Activated CD4-positive, alpha-beta T cell treated with anti-CD3 and anti-CD28 coated beads, Interleukin-2, amount 50 U/mL, for 16 hours (primary cell): ENCODE measurements around the gene TEX54.
A peak's percentile ranks its signal among the peaks of the same experiment; 100 is the strongest.
"Not testable (repeated sequence)": the region's sequence is repeated elsewhere in the genome, so short reads cannot be mapped to it uniquely, and the experiment has no call there.

Experiments used
- DNase-seq: peaks from one replicate; pipeline ENCODE4 v3.0.0-alpha.2; 2020

TEX54 gene

DNA sequence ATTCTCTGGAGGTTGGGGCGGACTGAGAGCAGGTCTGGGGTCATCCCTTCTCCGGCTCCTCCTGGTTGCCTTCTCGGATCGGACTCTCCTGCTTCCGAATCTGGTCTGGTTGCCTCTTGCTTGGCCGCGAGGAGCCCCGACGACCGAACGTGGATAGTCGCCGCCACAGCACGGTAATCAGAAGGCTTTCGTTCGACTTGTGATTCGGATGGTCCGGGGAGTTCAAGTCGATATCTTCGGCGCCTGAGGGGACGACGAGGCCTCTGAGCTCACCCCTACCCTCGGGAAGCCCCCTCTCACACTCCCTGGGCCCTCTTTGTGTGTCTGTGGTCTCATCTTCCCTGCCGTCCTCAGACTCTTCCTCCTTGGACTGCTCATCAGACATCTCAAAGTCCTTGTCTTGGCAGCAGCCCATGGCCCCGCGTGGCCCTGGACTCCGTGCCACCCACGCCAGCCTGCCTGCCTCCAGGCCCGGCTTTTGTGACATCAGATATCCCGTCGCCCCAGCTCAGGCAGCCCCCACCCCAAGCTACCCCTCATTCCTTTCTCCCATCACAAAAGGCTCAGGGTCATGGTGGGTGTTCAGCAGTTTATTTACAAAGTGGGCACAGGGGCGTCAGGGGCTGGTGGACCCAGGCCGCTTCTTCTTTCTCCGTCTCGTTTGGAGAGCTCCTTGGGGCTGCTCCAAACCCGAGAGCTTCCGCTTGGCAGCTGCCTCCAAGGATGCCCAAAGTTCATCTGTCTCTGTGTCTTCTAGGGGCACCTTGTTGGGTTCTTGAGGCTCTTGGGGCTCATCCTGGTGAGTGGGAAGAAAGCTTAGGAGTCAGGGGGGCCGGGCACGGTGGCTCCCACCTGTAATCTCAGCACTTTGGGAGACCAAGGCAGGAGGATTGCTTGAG lies at the start of gene TEX54:
Gene TEX54, minus strand, starts transcription at position 506 of the 899 bp plus-strand sequence.
- no peak for DNase-seq

DNA sequence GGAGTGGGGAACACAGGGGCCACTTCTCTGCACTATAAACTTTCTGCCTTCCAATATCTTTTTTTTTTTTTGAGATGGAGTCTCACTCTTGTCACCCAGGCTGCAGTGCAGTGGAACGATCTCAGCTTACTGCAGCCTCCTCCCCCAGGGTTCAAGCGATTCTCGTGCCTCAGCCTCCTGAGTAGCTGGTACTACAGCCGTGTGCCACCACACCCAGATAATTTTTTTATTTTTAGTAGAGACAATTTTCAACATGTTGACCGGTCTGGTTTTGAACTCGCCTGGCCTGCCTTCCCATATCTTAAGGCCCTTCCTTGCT lies 49.7 kb upstream of the TEX54 start:
- no peak for DNase-seq

DNA sequence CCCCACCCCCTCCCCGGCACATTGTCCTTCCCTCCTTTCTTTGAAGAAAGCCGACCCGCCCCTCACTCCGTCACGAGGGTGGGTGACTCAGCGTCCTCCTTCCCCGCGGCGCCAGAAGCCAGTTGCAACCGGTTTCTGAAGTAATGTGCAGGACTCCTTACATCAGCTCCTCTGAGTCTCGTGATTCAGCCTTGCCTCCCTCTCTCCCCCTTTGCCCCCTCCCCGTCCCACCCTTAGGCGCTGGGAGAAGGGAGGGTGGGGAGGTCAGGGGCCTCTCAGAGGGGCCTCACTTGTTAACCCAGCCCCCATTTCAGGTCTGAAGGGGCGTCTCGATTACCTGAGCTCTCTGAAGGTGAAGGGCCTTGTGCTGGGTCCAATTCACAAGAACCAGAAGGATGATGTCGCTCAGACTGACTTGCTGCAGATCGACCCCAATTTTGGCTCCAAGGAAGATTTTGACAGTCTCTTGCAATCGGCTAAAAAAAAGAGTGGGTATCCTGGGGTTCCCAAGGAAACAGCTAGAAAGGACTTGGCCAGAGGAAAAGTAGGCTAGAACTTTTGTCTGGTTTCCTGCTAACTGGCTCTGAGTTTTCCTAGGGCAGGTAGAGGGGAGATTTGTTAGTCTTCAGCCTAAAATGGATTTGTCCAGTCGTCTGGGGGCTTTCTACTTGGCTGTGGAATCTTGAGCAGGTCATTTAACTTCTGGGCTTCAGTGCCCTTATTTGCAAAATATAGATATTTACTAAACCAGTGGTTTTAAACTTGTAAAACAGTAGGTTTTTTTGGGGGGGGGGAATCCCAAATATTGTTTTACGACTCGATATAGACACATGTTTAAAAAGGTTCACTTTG lies 49.2 kb upstream of the TEX54 start:
- peak; percentile 97 for DNase-seq

DNA sequence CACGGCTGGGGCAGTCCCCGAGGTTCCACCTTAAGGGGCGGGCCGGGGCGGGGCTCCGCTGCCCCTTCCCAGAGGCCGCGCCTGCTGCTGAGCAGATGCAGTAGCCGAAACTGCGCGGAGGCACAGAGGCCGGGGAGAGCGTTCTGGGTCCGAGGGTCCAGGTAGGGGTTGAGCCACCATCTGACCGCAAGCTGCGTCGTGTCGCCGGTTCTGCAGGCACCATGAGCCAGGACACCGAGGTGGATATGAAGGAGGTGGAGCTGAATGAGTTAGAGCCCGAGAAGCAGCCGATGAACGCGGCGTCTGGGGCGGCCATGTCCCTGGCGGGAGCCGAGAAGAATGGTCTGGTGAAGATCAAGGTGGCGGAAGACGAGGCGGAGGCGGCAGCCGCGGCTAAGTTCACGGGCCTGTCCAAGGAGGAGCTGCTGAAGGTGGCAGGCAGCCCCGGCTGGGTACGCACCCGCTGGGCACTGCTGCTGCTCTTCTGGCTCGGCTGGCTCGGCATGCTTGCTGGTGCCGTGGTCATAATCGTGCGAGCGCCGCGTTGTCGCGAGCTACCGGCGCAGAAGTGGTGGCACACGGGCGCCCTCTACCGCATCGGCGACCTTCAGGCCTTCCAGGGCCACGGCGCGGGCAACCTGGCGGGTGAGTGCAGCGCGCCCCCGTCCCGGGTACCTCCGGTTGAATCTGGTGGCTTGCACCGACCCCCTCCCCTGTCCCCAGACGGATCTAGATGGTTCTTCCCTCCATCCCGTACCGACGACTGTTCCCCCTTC lies 48.4 kb upstream of the TEX54 start, which contains the start of gene SLC3A2:
Gene SLC3A2, plus strand, starts transcription at position 94 of the 776 bp plus-strand sequence. Its CDS starts 128 bp downstream, at position 222.
- DNase-seq, result peak; percentile 93

DNA sequence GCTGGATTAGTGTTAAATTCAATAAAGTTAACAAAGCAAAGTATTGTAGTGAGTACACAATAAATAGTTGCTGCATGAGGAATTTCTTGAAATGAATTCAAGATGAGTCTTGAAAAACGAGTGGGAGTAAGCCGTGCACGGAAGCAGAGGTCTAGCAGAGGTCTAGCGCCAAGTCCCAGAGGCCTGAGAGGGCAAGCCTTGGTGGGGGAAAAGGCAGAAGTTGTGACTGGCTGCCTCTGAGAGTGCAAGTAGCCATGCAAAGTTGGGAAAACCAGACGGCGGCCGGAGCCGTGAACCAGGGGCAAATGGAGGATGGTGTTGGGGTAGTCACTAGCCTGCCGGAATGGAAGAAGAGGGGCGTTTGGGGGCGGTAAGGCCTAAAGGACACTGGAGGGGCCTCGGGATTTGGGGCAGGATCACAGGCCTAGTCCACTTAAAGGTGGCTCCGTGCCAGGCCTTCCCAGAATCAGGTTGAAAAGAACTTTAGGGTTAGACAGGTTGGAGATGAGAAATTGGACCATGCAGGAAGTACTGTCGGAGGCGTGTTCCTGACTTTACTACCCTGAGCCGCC lies 47.7 kb upstream of the TEX54 start:
- DNase-seq, result no peak

DNA sequence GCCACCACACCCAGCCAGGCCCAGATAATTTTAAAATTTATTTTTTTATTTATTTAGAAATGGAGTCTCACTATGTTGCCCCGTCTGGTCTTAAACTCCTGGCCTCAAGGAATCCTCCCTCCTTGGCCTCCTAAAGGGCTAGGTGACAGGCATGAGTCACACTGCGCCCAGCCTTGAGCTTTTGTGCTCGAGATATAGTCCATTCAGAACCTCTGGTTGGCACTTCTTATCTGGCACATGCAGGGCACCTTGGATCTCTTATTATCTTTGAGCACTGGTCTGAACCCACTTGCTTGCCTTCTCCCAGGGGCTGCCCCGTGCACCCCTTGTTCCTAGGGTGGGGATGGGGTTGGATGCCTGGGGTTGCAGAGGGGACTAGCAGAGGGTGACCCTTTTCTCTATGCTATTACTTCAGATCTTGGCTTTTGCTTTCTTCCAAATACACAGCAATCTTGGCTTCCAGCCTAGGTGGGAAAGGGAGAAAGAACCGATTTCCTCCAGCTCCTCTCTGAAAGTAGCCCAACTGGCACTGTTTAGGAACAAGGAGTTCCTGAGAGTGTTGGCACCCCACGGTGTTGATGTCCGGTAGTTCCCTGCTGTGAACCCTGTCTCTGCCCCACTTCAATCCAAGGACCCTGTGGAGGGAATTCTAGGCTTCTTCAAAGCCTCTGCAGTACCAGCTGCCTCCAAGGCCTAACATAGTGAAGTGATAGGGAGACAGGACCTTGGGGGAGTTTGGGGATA lies 46.8 kb upstream of the TEX54 start:
- no peak for DNase-seq

DNA sequence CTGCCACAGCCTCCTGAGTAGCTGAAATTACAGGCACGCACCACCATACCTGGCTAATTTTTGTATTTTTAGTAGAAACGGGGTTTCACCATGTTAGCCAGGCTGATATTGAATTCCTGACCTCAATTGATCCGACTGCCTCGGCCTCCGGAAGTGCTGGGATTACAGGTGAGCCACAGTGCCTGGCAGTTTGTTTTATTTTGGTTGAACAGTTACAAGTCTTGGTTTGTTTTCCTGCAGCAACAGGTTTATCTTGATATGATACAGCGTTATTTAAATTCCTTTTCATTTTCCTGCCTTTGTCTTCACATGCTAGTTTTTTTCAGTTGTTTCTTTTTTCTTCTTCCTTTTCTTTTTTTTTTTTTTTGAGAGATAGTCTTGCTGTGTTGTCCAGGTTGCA lies 44.1 kb upstream of the TEX54 start:
- no peak for DNase-seq

DNA sequence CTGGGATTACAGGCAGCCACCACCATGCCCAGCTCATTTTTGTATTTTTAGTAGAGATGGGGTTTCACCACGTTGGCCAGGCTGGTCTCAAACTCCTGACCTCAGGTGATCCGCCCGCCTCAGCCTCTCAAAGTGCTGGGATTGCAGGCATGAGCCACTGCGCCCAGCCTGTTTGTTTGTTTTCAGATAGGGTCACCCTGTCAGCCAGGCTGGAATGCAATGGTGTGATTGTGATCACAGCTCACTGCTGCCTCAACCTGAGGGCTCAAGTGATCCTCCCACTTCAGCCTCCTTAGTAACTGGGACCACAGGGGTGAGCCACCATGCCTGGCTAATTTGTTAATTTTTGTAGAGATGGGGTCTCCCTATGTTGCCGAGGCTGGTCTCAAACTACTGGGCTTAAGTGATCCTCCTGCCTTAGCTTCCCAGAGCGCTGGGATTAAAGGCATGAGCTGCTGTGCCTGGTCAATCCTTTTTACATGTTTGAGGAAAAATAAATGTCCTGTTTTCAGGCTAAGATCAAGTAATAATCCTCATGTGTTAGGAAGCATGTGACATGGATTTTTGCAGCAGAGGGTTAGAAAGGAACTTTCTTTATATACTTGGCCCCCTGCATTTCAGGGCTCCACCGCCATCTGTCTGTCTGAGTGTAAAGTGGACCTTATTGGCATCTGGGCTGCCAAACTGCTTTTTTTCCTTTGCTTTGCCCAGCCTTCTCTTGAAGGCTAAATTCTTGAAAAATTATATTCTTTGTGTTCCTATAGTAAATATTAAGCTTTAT lies 43.2 kb upstream of the TEX54 start:
- DNase-seq, result no peak

DNA sequence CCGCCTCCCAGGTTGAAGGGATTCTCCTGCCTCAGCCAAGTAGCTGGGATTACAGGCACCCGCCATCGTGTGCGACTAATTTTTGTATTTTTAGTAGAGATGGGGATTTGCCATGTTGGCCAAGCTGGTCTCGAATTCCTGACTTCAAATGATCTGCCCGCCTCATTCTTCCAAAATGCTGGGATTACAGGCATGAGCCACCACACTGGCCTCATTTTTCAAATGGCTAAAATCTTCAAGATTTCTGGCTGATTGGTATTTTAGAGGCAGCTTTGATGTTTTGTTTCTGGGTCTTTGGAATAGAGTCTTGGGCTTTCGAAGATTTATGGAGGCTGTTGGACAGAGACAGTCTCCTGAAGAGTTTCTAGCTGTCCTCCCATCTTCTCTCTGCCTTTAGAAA lies 42.2 kb upstream of the TEX54 start:
- DNase-seq, result no peak

DNA sequence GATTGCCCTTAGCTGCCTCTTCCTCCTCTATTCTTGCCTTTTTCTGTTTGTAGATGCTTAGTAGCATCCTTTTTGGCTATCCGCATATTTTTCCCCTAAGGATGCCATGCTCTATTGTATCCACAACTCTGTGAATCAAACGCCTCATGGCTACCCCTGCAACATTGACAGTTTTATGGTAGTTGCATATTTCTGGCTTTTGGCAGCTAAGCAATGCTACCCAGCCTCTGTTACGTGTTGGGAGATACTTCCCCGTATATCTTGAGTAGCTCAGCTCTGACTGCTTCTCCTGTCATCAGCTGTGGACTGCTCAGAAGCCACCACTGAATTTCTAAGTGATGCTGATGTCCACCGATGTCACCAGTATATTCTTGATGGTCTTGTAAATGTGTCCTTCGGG lies 33.0 kb upstream of the TEX54 start:
- no peak for DNase-seq

DNA sequence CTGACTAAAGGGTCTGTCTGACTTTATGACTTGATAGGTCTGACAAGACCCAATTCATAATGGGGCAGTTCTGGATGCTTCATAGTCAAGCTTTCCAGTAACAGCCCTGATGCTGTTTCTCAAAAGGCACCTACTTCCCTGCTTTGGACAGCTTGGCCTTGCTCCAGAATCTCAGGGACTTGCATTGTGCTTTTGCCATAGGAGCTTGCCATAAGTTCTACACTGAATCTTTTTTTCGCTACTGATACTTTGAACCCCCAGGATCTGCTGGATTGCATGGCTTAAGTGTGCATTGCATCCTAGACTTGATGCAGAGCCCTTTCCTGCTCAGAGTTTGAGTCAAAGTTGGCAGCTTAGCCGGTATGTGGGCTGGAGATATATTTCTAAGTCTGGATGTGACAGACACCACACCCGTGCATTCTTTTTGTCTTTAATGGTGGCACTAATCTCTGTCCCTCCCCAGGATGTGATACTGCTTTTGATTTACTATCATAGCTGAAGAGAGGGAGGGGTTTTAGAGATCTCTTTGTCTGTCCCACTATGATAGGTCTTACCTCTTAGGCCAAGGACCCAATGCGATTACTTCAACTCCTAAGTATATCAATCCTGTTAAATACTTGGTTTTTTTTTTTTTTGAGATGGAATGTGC lies 31.2 kb upstream of the TEX54 start:
- no peak for DNase-seq

DNA sequence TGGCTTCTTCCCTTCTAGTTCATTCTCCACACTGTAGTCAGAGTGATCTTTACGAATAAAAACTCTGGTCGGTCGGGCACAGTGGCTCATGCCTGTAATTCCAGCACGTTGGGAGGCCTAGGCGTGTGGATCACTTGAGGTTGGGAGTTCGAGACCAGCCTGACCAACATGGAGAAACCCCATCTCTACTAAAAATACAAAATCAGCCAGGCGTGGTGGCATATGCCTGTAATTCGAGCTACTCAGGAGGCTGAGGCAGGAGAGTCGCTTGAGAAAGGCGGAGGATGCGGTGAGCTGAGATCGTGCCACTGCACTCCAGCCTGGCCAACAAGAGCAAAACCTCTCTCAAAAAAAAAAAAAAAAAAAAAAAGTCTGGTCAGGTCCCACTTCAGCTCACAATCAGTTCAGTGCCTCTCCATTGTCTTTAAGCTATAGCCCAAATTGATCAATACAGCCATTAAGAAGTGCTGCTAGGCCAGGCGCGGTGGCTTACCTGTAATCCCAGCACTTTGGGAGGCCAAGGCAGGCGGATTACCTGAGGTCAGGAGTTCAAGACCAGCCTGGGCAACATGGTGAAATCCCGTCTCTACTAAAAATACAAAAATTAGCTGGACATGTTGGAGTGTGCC lies 29.0 kb upstream of the TEX54 start:
- not testable (repeated sequence) for DNase-seq

DNA sequence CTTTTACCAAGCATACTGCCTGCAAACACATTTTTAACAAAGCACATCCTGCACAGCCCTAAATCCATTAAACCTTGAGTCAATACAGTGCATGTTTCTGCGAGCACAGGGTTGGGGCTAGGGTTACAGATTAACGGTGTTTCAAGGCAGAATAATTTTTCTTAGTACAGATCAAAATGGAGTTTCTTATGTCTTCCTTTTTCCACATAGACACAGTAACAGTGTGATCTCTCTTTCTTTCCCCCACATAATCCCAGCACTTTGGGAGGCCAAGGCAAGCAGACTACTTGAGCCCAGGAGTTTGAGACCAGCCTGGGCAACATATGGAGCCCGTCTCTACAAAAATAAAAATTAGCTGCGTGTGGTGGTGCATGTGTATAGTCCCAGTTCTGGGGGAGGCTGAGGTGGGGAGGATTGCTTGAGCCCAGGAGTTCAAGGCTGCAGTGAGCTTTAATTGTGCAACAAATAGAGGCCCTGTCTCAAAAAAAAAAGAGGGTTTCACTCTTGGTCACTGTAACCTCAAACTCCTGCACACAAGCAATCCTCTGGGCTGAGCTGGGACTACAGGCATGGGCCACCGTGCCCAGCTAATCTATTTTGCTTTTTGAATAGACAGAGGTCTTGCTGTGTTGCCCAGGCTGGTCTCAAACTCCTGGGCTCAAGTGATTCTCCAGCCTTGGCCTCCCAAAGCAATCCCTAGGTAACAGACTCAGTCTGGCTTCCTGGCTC lies 28.4 kb upstream of the TEX54 start:
- DNase-seq, result peak; percentile 73

DNA sequence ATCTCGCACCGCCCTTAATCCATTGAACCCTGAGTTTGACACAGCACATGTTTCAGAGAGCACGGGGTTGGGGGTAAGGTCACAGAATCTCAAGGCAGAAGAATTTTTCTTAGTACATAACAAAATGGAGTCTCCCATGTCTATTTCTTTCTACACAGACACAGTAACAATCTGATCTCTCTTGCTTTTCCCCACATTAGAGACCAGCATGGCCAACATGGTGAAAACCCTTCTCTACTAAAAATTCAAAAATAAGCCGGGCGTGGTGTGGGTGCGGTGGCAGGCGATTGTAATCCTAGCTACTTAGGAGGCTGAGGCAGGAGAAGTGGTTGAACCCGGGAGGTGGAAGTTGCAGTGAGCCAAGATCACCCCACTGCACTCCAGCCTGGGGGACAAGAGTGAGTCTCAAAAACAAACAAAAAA lies 26.7 kb upstream of the TEX54 start:
- not testable (repeated sequence) for DNase-seq

DNA sequence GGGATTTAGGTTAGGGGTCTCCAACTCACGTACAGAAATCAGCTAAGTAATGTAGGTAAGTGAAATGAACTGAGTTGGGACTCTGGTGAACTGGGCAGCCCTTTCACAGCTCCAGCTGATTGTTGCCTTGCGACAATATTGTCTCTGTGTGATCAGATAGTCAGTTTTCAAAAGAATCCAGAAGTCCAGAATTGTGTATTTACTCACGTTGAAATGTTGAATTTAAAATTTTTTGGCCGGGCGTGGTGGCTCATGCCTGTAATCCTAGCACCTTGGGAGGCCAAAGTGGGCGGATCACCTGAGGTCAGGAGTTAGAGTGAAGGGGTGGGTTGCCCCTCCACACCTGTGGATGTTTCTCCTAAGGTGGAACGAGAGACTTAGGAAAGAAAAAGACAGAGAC lies 25.6 kb upstream of the TEX54 start:
- no peak for DNase-seq

DNA sequence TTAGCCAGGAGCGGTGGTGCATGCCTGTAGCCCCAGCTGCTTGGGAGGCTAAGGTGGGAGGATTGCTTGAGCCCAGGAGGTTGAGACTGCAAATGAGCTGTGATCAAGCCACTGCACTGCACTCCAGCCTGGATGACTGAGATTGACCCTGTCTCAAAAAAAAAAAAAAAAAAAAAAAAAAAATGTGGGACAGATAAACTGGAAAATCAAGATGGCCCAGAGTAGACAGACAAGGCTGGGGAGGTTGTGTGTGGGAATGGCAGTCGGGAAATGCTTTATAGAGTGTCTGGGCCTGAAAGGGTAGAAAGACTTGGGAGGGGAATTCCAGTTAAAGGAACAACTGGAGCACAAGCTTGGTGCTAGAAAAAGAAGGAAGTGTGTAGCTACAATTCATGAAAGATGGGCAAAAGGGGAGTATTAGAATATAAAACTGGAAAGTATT lies 24.9 kb upstream of the TEX54 start:
- no peak for DNase-seq

DNA sequence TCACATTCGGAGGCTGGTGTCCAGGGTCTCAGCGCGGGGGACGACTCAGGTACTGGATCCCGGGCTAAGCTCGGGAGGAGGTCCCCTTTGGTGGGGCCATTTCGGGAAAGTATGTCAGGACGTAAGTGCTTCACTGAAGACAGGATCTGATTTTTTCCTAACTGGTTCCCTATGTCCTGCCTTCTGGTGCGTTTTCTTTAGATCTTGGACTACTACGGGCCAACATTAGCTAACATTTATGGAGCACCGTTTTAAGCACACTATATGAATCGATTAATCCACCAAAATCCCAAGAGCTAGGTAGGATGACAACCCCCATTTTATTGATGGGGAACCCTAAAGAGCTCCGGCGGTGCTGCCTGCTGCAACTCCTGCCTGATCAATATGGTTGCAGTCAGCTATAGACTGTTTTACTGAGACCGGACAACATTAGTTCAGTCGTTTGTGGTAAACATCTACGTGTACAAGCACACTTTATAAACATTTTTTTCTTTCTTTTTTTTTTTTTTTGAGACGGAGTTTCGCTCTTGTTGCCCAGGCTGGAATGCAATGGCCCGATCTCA lies 23.8 kb upstream of the TEX54 start:
- no peak for DNase-seq

DNA sequence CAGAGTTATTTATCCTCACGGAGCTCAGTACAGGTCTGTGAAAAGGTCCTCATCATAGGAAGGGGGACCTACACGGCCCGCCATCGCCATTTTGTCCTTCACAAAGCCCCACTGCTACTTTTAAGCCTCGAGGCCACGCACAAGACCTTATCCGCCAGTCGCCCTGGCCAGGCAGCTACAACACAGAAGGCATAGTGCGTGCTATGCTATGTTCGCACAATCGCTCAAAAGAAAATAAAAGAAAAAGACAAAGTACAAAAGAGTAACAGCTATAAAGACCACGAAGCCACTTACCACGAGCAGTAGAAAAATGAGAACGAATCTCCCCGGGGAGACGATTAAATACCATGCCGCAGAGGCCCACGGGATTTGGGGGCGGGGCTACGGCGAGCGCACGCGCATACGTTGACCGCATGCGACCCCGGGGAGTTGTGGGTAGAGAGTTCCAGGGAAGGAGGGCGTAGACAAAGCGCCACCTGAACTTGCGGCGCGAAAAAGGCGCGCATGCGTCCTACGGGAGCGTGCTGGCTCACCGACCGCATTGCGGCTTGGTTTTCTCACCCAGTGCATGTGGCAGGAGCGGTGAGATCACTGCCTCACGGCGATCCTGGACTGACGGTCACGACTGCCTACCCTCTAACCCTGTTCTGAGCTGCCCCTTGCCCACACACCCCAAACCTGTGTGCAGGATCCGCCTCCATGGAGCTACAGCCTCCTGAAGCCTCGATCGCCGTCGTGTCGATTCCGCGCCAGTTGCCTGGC lies 23.1 kb upstream of the TEX54 start:
- peak; percentile 99 for DNase-seq
